GM23248 (cell line): Measurements from ENCODE around the gene CASP7.

ENCODE experiments used
- EZH2 ChIP-seq: fragments of 200-600 bp; sonication (generic); IDR thresholded peaks from 2 replicates; pipeline ENCODE4 v1.6.1; 2018; ENCODE audit warnings: antibody characterized with exemption, mild to moderate bottlenecking; ENCODE audit not compliant: insufficient read depth, poor library complexity, severe bottlenecking
- EZH2phosphoT487 ChIP-seq: fragments of 200-600 bp; sonication (generic); IDR thresholded peaks from 2 replicates; pipeline ENCODE4 v1.6.1; 2018; ENCODE audit warnings: antibody characterized with exemption, moderate library complexity, mild to moderate bottlenecking, low read depth; ENCODE audit not compliant: insufficient read depth

DNA sequence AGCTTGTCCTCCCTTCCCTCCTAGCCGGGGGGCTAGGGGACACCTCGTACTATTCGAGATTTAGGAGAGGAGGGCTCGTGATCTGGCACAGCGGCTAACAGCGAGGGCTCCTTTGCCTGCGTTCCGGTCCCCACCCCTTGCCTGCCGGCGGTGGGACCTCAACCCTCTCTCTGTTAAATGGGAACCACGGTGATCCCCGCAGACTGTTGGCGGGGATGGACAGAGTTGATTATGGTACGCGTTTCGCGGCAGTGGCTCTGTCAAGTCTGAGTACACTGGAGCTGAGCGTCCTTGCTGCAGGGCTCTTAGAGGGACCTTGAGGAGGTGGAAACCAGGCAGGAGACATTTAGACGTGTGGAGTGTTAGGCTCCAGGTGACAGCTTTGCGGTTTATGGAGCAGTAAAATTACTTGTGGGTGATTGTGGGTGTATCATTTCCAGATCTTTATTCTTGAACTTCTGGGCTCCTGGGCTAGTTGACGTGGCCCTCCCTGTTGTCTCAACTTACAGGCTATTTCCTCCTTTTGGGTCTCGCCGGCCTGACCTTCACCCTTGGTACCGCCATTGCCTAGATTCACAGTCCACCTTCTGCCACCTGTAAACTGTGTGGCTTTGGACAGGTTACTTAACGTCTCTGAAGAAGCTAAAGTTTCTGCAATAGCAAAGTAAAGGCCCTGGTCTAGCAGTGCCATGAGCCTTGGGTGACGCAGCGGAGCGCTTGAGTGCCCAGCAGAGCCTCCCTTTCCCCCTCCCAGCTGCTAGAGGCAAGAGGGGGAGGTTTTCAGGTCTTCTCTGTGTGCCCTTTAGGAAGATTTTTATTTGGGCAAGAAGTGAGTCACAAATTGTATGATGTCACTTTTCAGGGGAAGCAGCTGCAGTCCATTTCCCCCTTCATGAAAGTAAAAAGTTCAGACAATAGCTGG, 739 bp downstream of the CASP7 start:
- no peak for TF ChIP-seq EZH2
- TF ChIP-seq EZH2phosphoT487: no peak
